Measurements from ENCODE around the gene EID2. TPM values are rescaled to one million over a fixed set of nuclear protein-coding genes. Genes with fewer than 3 reads are reported as not detected.

The EID2 gene
- total and polyA plus RNA-seq, 5 donors from 2014 or later = 13.1 to 32.7 (median 22.2) TPM

- Mint-ChIP-seq H3K36me3 (peaks cover 1% of the 10 kb centered on the region), H3K9me3 (no peaks in the 10 kb centered on the region), H3K27ac (peak overlapping the region in 2 of 3 donors; percentile 91 to 96), H3K4me1 (peaks cover 10 to 56% (median 34%) of the 10 kb centered on the region in 4 donors), H3K27me3 (no peaks in the 10 kb centered on the region), H3K4me3 (peak overlapping the region; percentile 93 to 96 (median 94))
- peak in 1 of 2 donors; percentile 6 for ATAC-seq (ENCODE audit: low read depth in 2 of 2)
- peaks cover 12% of the 10 kb centered on the region for H3K4me1 ChIP-seq (ENCODE audit: control insufficient read depth, insufficient read depth, low read length, poor library complexity, severe bottlenecking)
- H3K9me3 ChIP-seq (ENCODE audit: control insufficient read depth in 2 of 2, low read length in 2 of 2) = no peaks in the 10 kb centered on the region
- no peaks in the 10 kb centered on the region for H3K27me3 ChIP-seq (ENCODE audit: control insufficient read depth, insufficient read depth, low read length)
- DNase-seq = no peak
- peak overlapping the region; percentile 31 for H3K4me3 ChIP-seq (ENCODE audit: low read depth, low read length)
- H3K27ac ChIP-seq (ENCODE audit: insufficient read depth, low read length, poor library complexity, severe bottlenecking) = no peak overlapping the region
- no peaks in the 10 kb centered on the region for H3K36me3 ChIP-seq (ENCODE audit: control insufficient read depth, insufficient read depth, low read length)
Observed at GRCh38 chr19:39533003-39533512, 6.9 kb downstream of the EID2 start.

DNA sequence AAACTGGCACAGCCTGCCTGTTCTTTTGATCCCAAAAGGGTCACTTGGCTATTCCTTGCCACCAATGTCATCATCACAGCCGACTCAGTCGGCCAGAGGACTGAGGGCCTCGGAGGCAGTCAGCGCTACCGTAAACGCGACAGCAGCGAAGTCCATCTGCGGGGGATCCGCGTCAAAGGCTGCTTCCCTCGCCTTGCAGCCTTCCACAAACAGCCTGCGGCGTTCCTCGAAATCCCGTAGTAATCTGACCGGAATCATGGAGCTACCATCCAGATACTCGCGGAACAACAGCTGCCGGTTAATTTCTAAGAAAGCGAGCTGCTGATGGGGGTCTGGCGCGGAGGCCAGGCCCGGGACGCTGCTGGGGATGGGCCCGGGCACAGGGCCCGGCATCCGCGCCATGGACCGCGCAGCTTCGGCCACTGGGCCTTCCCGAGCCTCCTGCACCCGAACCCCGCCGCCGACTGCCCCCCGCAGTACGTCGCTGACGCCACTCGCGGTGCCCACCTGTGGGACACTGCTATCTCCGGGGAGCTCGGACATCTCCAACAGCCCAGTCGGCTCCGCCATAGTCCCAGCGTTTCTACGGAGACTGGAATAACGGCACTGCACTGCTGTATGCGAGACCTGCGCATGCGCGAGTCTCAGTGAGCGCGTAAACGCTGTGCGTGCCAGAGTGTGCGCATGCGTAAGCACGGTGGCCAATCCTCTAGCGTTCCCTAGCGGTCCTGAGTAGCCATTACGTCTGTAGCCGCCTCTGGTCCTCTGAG, 7.5 kb downstream of the EID2 start, which contains the start of gene EID2B:
Gene EID2B (minus strand): TSS at position 620 of the 770 bp plus-strand sequence. CDS start 50 bp downstream, at position 570.
- H3K36me3 Mint-ChIP-seq = no peaks in the 10 kb centered on the region
- peak; percentile 90 to 95 (median 94) for DNase-seq
- H3K4me1 ChIP-seq (ENCODE audit: control insufficient read depth, insufficient read depth, low read length, poor library complexity, severe bottlenecking) = peaks cover 12% of the 10 kb centered on the region
- H3K4me3 ChIP-seq (ENCODE audit: low read depth, low read length) = peak within 1 kb of the TSS; percentile 88
- peak within 1 kb of the TSS; percentile 93 to 96 (median 94) for H3K4me3 Mint-ChIP-seq
- H3K27me3 ChIP-seq (ENCODE audit: control insufficient read depth, insufficient read depth, low read length) = no peaks in the 10 kb centered on the region
- peak within 1 kb of the TSS in 2 of 3 donors; percentile 91 to 96 for H3K27ac Mint-ChIP-seq
- H3K4me1 Mint-ChIP-seq = peaks cover 10 to 50% (median 28%) of the 10 kb centered on the region in 4 donors
- no peaks in the 10 kb centered on the region for H3K27me3 Mint-ChIP-seq
- H3K9me3 ChIP-seq (ENCODE audit: control insufficient read depth in 2 of 2, low read length in 2 of 2) = no peaks in the 10 kb centered on the region
- ATAC-seq (ENCODE audit: low read depth in 2 of 2) = peak; percentile 93 to 96
- H3K36me3 ChIP-seq (ENCODE audit: control insufficient read depth, insufficient read depth, low read length) = no peaks in the 10 kb centered on the region
- no peaks in the 10 kb centered on the region for H3K9me3 Mint-ChIP-seq
- peak within 1 kb of the TSS; percentile 70 for H3K27ac ChIP-seq (ENCODE audit: insufficient read depth, low read length, poor library complexity, severe bottlenecking)

DNA sequence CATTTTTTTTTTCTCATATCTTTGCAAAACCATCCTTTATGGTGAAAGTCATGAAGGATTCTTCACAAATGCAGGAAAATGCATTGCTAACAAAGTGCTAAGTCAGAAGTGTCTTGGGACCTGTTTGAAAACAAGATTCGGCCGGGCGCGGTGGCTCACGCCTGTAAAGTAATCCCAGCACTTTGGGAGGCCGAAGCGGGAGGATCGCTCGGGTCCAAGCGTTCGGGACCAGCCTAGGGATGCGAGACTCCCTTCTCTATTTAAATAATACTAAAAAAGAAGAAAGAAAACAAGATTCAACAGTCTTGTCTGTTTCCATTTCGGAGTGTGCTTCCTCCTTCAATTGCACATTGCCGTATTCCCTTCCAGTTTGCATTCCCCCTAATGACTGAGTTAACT, 8.1 kb downstream of the EID2 start:
- no peaks in the 10 kb centered on the region for H3K27me3 Mint-ChIP-seq
- Histone ChIP-seq H3K9me3 (ENCODE audit: control insufficient read depth in 2 of 2, low read length in 2 of 2) (no peaks in the 10 kb centered on the region), H3K36me3 (ENCODE audit: control insufficient read depth, insufficient read depth, low read length) (no peaks in the 10 kb centered on the region), H3K4me1 (ENCODE audit: control insufficient read depth, insufficient read depth, low read length, poor library complexity, severe bottlenecking) (peaks cover 12% of the 10 kb centered on the region), H3K27me3 (ENCODE audit: control insufficient read depth, insufficient read depth, low read length) (no peaks in the 10 kb centered on the region), H3K4me3 (ENCODE audit: low read depth, low read length) (peak overlapping the region; percentile 88), H3K27ac (ENCODE audit: insufficient read depth, low read length, poor library complexity, severe bottlenecking) (no peak overlapping the region)
- ATAC-seq (ENCODE audit: low read depth in 2 of 2) (no peak), DNase-seq (no peak)
- peaks cover 10 to 44% (median 27%) of the 10 kb centered on the region in 4 donors for H3K4me1 Mint-ChIP-seq
- peak overlapping the region; percentile 93 to 96 (median 94) for H3K4me3 Mint-ChIP-seq
- no peaks in the 10 kb centered on the region for H3K9me3 Mint-ChIP-seq
- H3K36me3 Mint-ChIP-seq = no peaks in the 10 kb centered on the region
- peak overlapping the region in 2 of 3 donors; percentile 90 to 91 for H3K27ac Mint-ChIP-seq

- ATAC-seq (ENCODE audit: low read depth in 2 of 2) = no peak
- H3K9me3 Mint-ChIP-seq = no peaks in the 10 kb centered on the region
- H3K4me3 Mint-ChIP-seq = no peak overlapping the region
- no peaks in the 10 kb centered on the region for H3K36me3 Mint-ChIP-seq
- DNase-seq = no peak
- H3K4me1 Mint-ChIP-seq = peaks cover 5 to 9% (median 7%) of the 10 kb centered on the region in 4 donors
- Histone ChIP-seq H3K27me3 (ENCODE audit: control insufficient read depth, insufficient read depth, low read length) (no peaks in the 10 kb centered on the region), H3K9me3 (ENCODE audit: control insufficient read depth in 2 of 2, low read length in 2 of 2) (no peaks in the 10 kb centered on the region), H3K4me1 (ENCODE audit: control insufficient read depth, insufficient read depth, low read length, poor library complexity, severe bottlenecking) (no peaks in the 10 kb centered on the region), H3K4me3 (ENCODE audit: low read depth, low read length) (no peak overlapping the region), H3K36me3 (ENCODE audit: control insufficient read depth, insufficient read depth, low read length) (no peaks in the 10 kb centered on the region), H3K27ac (ENCODE audit: insufficient read depth, low read length, poor library complexity, severe bottlenecking) (no peak overlapping the region)
- H3K27me3 Mint-ChIP-seq = no peaks in the 10 kb centered on the region
- H3K27ac Mint-ChIP-seq = no peak overlapping the region
Observed at GRCh38 chr19:39525205-39525604, 14.8 kb downstream of the EID2 start.

- ATAC-seq (ENCODE audit: low read depth in 2 of 2) = peak in 1 of 2 donors; percentile 28
- H3K36me3 Mint-ChIP-seq = no peaks in the 10 kb centered on the region
- no peaks in the 10 kb centered on the region for H3K27me3 Mint-ChIP-seq
- H3K9me3 Mint-ChIP-seq = no peaks in the 10 kb centered on the region
- no peak for DNase-seq
- Histone ChIP-seq H3K4me3 (ENCODE audit: low read depth, low read length) (no peak overlapping the region), H3K36me3 (ENCODE audit: control insufficient read depth, insufficient read depth, low read length) (no peaks in the 10 kb centered on the region), H3K9me3 (ENCODE audit: control insufficient read depth in 2 of 2, low read length in 2 of 2) (no peaks in the 10 kb centered on the region), H3K27me3 (ENCODE audit: control insufficient read depth, insufficient read depth, low read length) (no peaks in the 10 kb centered on the region), H3K4me1 (ENCODE audit: control insufficient read depth, insufficient read depth, low read length, poor library complexity, severe bottlenecking) (no peaks in the 10 kb centered on the region), H3K27ac (ENCODE audit: insufficient read depth, low read length, poor library complexity, severe bottlenecking) (no peak overlapping the region)
- no peak overlapping the region for H3K27ac Mint-ChIP-seq
- H3K4me1 Mint-ChIP-seq = peaks cover 5 to 8% (median 6%) of the 10 kb centered on the region in 4 donors
- H3K4me3 Mint-ChIP-seq = no peak overlapping the region
Observed at GRCh38 chr19:39524495-39524894, 15.5 kb downstream of the EID2 start.

DNA sequence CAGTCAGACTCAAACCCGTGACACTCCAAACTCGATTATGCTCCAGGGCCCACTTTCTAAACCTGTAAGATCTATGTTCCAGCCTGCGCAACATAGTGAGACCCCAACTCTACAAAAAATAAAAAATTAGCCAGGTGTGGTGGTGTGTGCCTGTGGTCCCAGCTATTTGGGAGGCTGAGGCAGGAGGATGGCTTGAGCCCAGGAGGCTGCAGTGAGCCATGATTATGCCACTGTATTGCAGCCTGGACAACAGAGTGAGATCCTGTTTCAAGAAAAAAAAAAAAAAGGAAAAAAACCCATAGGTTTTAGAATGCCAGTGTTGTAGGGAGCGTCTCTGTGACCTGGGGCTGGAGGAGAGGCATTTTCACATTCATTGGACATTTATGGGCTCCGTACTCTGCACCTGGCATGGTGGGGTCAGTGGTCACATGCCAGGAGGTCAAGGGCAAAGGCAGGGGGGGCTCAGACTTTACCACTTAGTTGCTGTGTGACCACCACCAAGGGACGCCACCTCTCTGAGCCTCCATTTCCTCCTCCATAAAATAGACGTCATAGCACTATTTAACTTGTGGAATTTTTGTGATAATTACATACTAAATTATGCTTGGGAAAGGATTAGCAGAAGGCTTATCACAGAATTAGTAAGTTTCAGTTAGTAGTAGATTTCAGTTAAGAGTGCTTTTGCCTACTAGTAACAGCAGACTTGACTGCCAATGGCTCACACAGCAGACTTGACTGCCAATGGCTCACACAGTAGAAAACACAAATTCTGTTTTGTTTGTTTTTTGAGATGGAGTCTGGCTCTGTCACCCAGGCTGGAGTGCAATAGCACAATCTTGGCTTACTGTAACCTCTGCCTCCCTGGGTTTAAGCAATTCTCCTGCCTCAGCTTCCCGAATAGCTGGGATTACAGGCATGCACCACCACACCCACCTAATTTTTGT, 19.1 kb downstream of the EID2 start:
- Mint-ChIP-seq H3K9me3 (peaks cover 0 to 2% (median 0%) of the 10 kb centered on the region in 7 donors), H3K27ac (no peak overlapping the region), H3K4me1 (peaks cover 0 to 10% (median 4%) of the 10 kb centered on the region in 4 donors), H3K27me3 (peaks cover 16% of the 10 kb centered on the region), H3K36me3 (peaks cover 9% of the 10 kb centered on the region), H3K4me3 (no peak overlapping the region)
- ATAC-seq (ENCODE audit: low read depth in 2 of 2) (no peak), DNase-seq (no peak)
- Histone ChIP-seq H3K36me3 (ENCODE audit: control insufficient read depth, insufficient read depth, low read length) (no peaks in the 10 kb centered on the region), H3K4me3 (ENCODE audit: low read depth, low read length) (no peak overlapping the region), H3K4me1 (ENCODE audit: control insufficient read depth, insufficient read depth, low read length, poor library complexity, severe bottlenecking) (peaks cover 3% of the 10 kb centered on the region), H3K9me3 (ENCODE audit: control insufficient read depth in 2 of 2, low read length in 2 of 2) (no peaks in the 10 kb centered on the region), H3K27ac (ENCODE audit: insufficient read depth, low read length, poor library complexity, severe bottlenecking) (no peak overlapping the region), H3K27me3 (ENCODE audit: control insufficient read depth, insufficient read depth, low read length) (peaks cover 3% of the 10 kb centered on the region)

GRCh38 chr19:39518975-39519374, 21.0 kb downstream of the EID2 start:
- no peak overlapping the region for H3K27ac Mint-ChIP-seq
- Histone ChIP-seq H3K27ac (ENCODE audit: insufficient read depth, low read length, poor library complexity, severe bottlenecking) (no peak overlapping the region), H3K27me3 (ENCODE audit: control insufficient read depth, insufficient read depth, low read length) (peaks cover 10% of the 10 kb centered on the region), H3K4me3 (ENCODE audit: low read depth, low read length) (no peak overlapping the region), H3K4me1 (ENCODE audit: control insufficient read depth, insufficient read depth, low read length, poor library complexity, severe bottlenecking) (peaks cover 16% of the 10 kb centered on the region), H3K9me3 (ENCODE audit: control insufficient read depth in 2 of 2, low read length in 2 of 2) (no peaks in the 10 kb centered on the region), H3K36me3 (ENCODE audit: control insufficient read depth, insufficient read depth, low read length) (no peaks in the 10 kb centered on the region)
- H3K9me3 Mint-ChIP-seq = peaks cover 0 to 2% (median 0%) of the 10 kb centered on the region in 7 donors
- peaks cover 29% of the 10 kb centered on the region for H3K27me3 Mint-ChIP-seq
- ATAC-seq (ENCODE audit: low read depth in 2 of 2) (no peak), DNase-seq (no peak)
- H3K4me1 Mint-ChIP-seq = peaks cover 0 to 17% (median 7%) of the 10 kb centered on the region in 4 donors
- peaks cover 9% of the 10 kb centered on the region for H3K36me3 Mint-ChIP-seq
- no peak overlapping the region for H3K4me3 Mint-ChIP-seq

Data from CD4-positive, CD25-positive, alpha-beta regulatory T cell (primary cell).